H9 (cell line): Measurements from ENCODE around the gene GPN2. TPM values are rescaled to one million over a fixed set of nuclear protein-coding genes. Genes with fewer than 3 reads are reported as not detected.

Experiments
- DNase-seq: peaks from one replicate; pipeline ENCODE4 v3.0.0-alpha.2; 2017
- H2AFZ ChIP-seq: one replicate; pipeline ENCODE4 v1.6.1; 2013; ENCODE audit warnings: mild to moderate bottlenecking, low read length, control low read depth, moderate library complexity
- H2AK5ac ChIP-seq: 2 replicates; pipeline ENCODE4 v1.6.1; 2013; ENCODE audit warnings: low read length, control low read depth, mixed read lengths; ENCODE audit not compliant: insufficient read length
- H2BK120ac ChIP-seq: one replicate; pipeline ENCODE4 v1.6.1; 2013; ENCODE audit warnings: low read depth, mild to moderate bottlenecking, low read length, control low read depth, inconsistent platforms; ENCODE audit not compliant: poor library complexity, severe bottlenecking
- H2BK12ac ChIP-seq: 2 replicates; pipeline ENCODE4 v1.6.1; 2013; ENCODE audit warnings: low read length, control low read depth, mixed read lengths, low read depth; ENCODE audit not compliant: insufficient read length
- H2BK15ac ChIP-seq: 2 replicates; pipeline ENCODE4 v1.6.1; 2013; ENCODE audit warnings: low read depth, low read length, control low read depth
- H2BK20ac ChIP-seq: one replicate; pipeline ENCODE4 v1.6.1; 2013; ENCODE audit warnings: low read depth, mild to moderate bottlenecking, low read length, control low read depth, inconsistent platforms; ENCODE audit not compliant: poor library complexity, severe bottlenecking
- H2BK5ac ChIP-seq: 2 replicates; pipeline ENCODE4 v1.6.1; 2013; ENCODE audit warnings: low read length, control low read depth, mixed read lengths; ENCODE audit not compliant: insufficient read length
- H3K14ac ChIP-seq: 2 replicates; pipeline ENCODE4 v1.6.1; 2013; ENCODE audit warnings: low read length, control low read depth; ENCODE audit not compliant: insufficient read depth
- H3K18ac ChIP-seq: 2 replicates; pipeline ENCODE4 v1.6.1; 2013; ENCODE audit warnings: low read depth, mild to moderate bottlenecking, mixed read lengths, low read length, control low read depth; ENCODE audit not compliant: insufficient read length
- H3K23ac ChIP-seq: 2 replicates; pipeline ENCODE4 v1.6.1; 2013; ENCODE audit warnings: low read length, control low read depth, mixed read lengths, low read depth; ENCODE audit not compliant: insufficient read length
- H3K23me2 ChIP-seq: 2 replicates; pipeline ENCODE4 v1.6.1; 2013; ENCODE audit warnings: low read depth, mild to moderate bottlenecking, mixed read lengths, low read length, control low read depth; ENCODE audit not compliant: insufficient read length, poor library complexity, severe bottlenecking
- H3K27ac ChIP-seq: 2 replicates; pipeline ENCODE4 v1.5.1; 2013; ENCODE audit warnings: low read length, control low read depth, mixed read lengths, low read depth; ENCODE audit not compliant: insufficient read length
- H3K27me3 ChIP-seq: 2 replicates; pipeline ENCODE4 v1.6.1; 2013; ENCODE audit warnings: low read length, control low read depth, inconsistent platforms; ENCODE audit not compliant: insufficient read depth
- H3K4ac ChIP-seq: 2 replicates; pipeline ENCODE4 v1.6.1; 2013; ENCODE audit warnings: low read depth, mild to moderate bottlenecking, control low read depth, inconsistent platforms, low read length, moderate library complexity
- H3K4me1 ChIP-seq: 2 replicates; pipeline ENCODE4 v1.6.1; 2013; ENCODE audit warnings: low read length, control low read depth, inconsistent platforms; ENCODE audit not compliant: insufficient read depth
- H3K4me2 ChIP-seq: 2 replicates; pipeline ENCODE4 v1.6.1; 2013; ENCODE audit warnings: low read length, control low read depth, mixed read lengths; ENCODE audit not compliant: insufficient read length, insufficient read depth
- H3K56ac ChIP-seq: 2 replicates; pipeline ENCODE4 v1.6.1; 2013; ENCODE audit warnings: low read depth, mild to moderate bottlenecking, mixed read lengths, low read length, control low read depth; ENCODE audit not compliant: insufficient read length
- H3K79me1 ChIP-seq: 2 replicates; pipeline ENCODE4 v1.6.1; 2013; ENCODE audit warnings: low read depth, mild to moderate bottlenecking, moderate library complexity, low read length, control low read depth, inconsistent platforms; ENCODE audit not compliant: insufficient read depth, poor library complexity, severe bottlenecking
- H3K79me2 ChIP-seq: 2 replicates; pipeline ENCODE4 v1.6.1; 2013; ENCODE audit warnings: low read length, control low read depth, inconsistent platforms; ENCODE audit not compliant: insufficient read depth
- H3K9ac ChIP-seq: 2 replicates; pipeline ENCODE4 v1.6.1; 2013; ENCODE audit warnings: low read length, control low read depth, mixed read lengths; ENCODE audit not compliant: insufficient read length; ENCODE audit errors: extremely low read depth
- H3K9me3 ChIP-seq: one replicate; pipeline ENCODE4 v1.6.1; 2013; ENCODE audit warnings: low read depth, low read length, inconsistent platforms; ENCODE audit not compliant: control insufficient read depth
- H3T11ph ChIP-seq: one replicate; pipeline ENCODE4 v1.6.1; 2013; ENCODE audit warnings: mild to moderate bottlenecking, low read length, control low read depth, inconsistent platforms
- H4K20me1 ChIP-seq: one replicate; pipeline ENCODE4 v1.6.1; 2013; ENCODE audit not compliant: control insufficient read depth, insufficient read length, insufficient read depth
- H4K5ac ChIP-seq: 2 replicates; pipeline ENCODE4 v1.6.1; 2013; ENCODE audit warnings: low read depth, mild to moderate bottlenecking, mixed read lengths, low read length, control low read depth; ENCODE audit not compliant: insufficient read length
- H4K8ac ChIP-seq: replicated peaks from 2 replicates; pipeline ENCODE4 v1.6.1; 2013; ENCODE audit warnings: low read length, control low read depth, mixed read lengths, low read depth; ENCODE audit not compliant: insufficient read length
- H4K91ac ChIP-seq: 2 replicates; pipeline ENCODE4 v1.6.1; 2013; ENCODE audit warnings: low read depth, mild to moderate bottlenecking, moderate library complexity, mixed read lengths, low read length, control low read depth; ENCODE audit not compliant: insufficient read length
- H3K27ac Mint-ChIP-seq, 3 experiments: 2 replicates in 2 of 3; 3 replicates in 1 of 3; pipeline ENCODE4 v1.8.0; 2020 to 2021; ENCODE audit warnings: mixed read lengths in 3 of 3, mild to moderate bottlenecking in 1 of 3, moderate library complexity in 1 of 3
- H3K27me3 Mint-ChIP-seq: 2 replicates; pipeline ENCODE4 v1.8.0; 2021; ENCODE audit warnings: low read depth, mild to moderate bottlenecking, moderate library complexity, mixed read lengths
- H3K36me3 Mint-ChIP-seq, 3 experiments: 2 replicates in 2 of 3; 3 replicates in 1 of 3; pipeline ENCODE4 v1.8.0; 2020 to 2021; ENCODE audit warnings: low read depth in 3 of 3, mixed read lengths in 3 of 3; ENCODE audit not compliant: insufficient read depth in 1 of 3
- H3K4me1 Mint-ChIP-seq, 2 experiments: 2 replicates each; pipeline ENCODE4 v1.8.0; 2020; ENCODE audit warnings: mixed read lengths in 2 of 2
- H3K4me3 Mint-ChIP-seq, 2 experiments: 2 replicates in 1 of 2; 3 replicates in 1 of 2; pipeline ENCODE4 v1.8.0; 2020 to 2021; ENCODE audit warnings: mild to moderate bottlenecking in 2 of 2, mixed read lengths in 2 of 2, moderate library complexity in 1 of 2
- H3K9me3 Mint-ChIP-seq, 2 experiments: 2 replicates in 1 of 2; 3 replicates in 1 of 2; pipeline ENCODE4 v1.8.0; 2020; ENCODE audit warnings: mild to moderate bottlenecking in 2 of 2, mixed read lengths in 2 of 2, moderate library complexity in 1 of 2
- CTCF ChIP-seq: fragments of 200-600 bp; sonication (generic); conservative IDR thresholded peaks from 3 replicates; pipeline ENCODE4 v1.8.0; 2021; ENCODE audit warnings: antibody characterized with exemption, mild to moderate bottlenecking
- WGBS: extraction: QIAGEN DNeasy Blood & Tissue Kit; methylation state at CpG from one replicate; pipeline ENCODE4 v1.1.7; 2013; ENCODE audit warnings: missing lambda C conversion rate, low lambda C conversion rate, mixed read lengths; ENCODE audit not compliant: insufficient read length; ENCODE audit errors: extremely low coverage; 5-methylcytosine and 5-hydroxymethylcytosine counted together
- total RNA-seq: library from RNA; stranded (reverse); gene quantifications from 2 replicates; pipeline ENCODE4 v1.2.1, GENCODE V29; 2021

Gene GPN2
- total RNA-seq, 1 experiment from 2014 or later: 47.8 TPM

GRCh38 chr1:26851106-26851684, 38.9 kb downstream of the GPN2 start:
- H3K79me2 ChIP-seq: no peaks in the 10 kb centered on the region
- H3K36me3 Mint-ChIP-seq: peaks cover 27 to 75% (median 57%) of the 10 kb centered on the region in 3 experiments; a peak in 6 of 7 replicates

More at GRCh38 chr1:26851106-26851684, 38.9 kb downstream of the GPN2 start:
- no peak overlapping the region for H3K18ac ChIP-seq
- peak; percentile 29; the same call in 1 of the 3 replicates for TF ChIP-seq CTCF
- no peak overlapping the region for H4K8ac ChIP-seq
- no peaks in the 10 kb centered on the region for H3K9me3 ChIP-seq
- no peak overlapping the region for H4K5ac ChIP-seq
- no peaks in the 10 kb centered on the region for H4K20me1 ChIP-seq
- Mint-ChIP-seq H3K4me3 (no peak overlapping the region), H3K4me1 (peaks cover 8 to 11% of the 10 kb centered on the region in 2 experiments), H3K9me3 (no peaks in the 10 kb centered on the region), H3K27me3 (no peaks in the 10 kb centered on the region), H3K27ac (peak overlapping the region in 1 of 3 experiments; percentile 23; a peak in 3 of 7 replicates)
- H3K9ac ChIP-seq: no peak overlapping the region
- H2AK5ac ChIP-seq: no peak overlapping the region
- no peaks in the 10 kb centered on the region for H3K27me3 ChIP-seq
- H3K4ac ChIP-seq: no peak overlapping the region
- H3T11ph ChIP-seq: no peak overlapping the region
- no peaks in the 10 kb centered on the region for H3K4me1 ChIP-seq
- no peak overlapping the region for H2BK5ac ChIP-seq
- no peak overlapping the region for H2AFZ ChIP-seq
- no peak overlapping the region for H3K23ac ChIP-seq
- H3K56ac ChIP-seq: no peak overlapping the region
- H3K23me2 ChIP-seq: no peaks in the 10 kb centered on the region
- no peak overlapping the region for H3K27ac ChIP-seq
- no peaks in the 10 kb centered on the region for H3K79me1 ChIP-seq
- H3K14ac ChIP-seq: no peak overlapping the region
- H2BK120ac ChIP-seq: no peak overlapping the region
- no peak overlapping the region for H2BK15ac ChIP-seq
- no CpG with 5 or more reads among the region's 12 CpGs for WGBS
- H4K91ac ChIP-seq: no peak overlapping the region
- no peak overlapping the region for H3K4me2 ChIP-seq
- H2BK20ac ChIP-seq: no peak overlapping the region
- H2BK12ac ChIP-seq: no peak overlapping the region
- DNase-seq: no peak
